SKM-1 (cell line): ENCODE data around the gene TIMM9.
"Not testable (repeated sequence)": the region's sequence is repeated elsewhere in the genome, so short reads cannot be mapped to it uniquely, and the experiment has no call there.

ENCODE experiments used
- DNase-seq: peaks from one replicate; lab custom pipeline; 2025; ENCODE audit not compliant: unreplicated experiment; lab: John Stamatoyannopoulos, UW

The TIMM9 gene

DNA sequence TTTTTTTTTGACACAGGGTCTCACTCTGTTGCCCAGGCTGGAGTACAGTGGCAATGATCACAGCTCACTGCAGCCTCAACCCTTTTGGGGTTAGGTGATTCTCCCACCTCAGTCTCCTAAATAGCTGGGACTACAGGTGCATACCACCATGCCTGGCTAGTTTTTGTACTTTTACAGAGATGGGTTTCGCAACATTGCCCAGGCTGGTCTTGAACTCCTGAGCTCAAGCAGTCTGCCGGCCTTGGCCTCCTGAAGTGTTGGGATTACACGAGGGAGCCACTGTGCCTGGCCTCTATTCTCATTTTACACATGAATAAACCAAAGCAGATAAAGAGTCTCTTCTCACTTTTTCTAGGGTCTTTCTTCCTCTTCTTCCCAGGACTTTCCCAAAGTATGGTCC is 28.4 kb downstream of the TIMM9 start:
- DNase-seq = no peak

DNA sequence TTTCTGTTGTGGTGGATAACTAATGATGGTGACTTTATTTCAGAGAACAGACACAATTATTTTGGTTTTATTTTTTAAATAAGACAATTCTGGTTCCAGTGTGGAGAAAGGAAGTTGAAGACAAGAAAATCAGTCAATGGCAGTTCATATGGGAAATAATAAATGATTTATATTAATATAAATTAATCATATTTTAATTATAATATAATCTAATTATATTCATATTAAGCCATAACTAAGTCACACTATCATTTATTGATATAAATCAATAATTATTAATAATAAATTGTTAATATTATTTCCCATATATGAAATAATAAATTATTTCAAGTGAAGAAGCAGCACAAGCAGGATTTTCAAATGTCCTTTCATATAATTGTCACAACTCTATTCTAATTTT is 28.8 kb downstream of the TIMM9 start:
- no peak for DNase-seq

DNA sequence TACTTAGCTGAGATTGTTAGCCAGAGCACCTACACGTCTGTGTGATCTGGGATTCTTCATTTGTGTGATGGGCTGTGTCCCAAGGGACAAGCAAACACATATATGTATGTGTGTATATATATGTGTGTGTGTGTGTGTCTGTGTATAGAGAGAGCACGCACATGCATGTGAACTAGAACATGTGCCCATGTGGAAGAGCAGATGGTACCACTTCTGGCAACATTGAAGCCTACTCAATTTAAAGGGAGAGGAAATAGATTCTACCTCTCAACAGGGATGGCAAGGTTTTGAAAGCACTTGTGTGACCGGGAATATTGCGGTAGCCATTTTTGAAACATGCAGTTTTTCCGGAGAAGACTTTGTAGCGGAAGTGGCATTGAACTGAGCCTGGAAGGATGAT is 30.2 kb downstream of the TIMM9 start:
- no peak for DNase-seq

DNA sequence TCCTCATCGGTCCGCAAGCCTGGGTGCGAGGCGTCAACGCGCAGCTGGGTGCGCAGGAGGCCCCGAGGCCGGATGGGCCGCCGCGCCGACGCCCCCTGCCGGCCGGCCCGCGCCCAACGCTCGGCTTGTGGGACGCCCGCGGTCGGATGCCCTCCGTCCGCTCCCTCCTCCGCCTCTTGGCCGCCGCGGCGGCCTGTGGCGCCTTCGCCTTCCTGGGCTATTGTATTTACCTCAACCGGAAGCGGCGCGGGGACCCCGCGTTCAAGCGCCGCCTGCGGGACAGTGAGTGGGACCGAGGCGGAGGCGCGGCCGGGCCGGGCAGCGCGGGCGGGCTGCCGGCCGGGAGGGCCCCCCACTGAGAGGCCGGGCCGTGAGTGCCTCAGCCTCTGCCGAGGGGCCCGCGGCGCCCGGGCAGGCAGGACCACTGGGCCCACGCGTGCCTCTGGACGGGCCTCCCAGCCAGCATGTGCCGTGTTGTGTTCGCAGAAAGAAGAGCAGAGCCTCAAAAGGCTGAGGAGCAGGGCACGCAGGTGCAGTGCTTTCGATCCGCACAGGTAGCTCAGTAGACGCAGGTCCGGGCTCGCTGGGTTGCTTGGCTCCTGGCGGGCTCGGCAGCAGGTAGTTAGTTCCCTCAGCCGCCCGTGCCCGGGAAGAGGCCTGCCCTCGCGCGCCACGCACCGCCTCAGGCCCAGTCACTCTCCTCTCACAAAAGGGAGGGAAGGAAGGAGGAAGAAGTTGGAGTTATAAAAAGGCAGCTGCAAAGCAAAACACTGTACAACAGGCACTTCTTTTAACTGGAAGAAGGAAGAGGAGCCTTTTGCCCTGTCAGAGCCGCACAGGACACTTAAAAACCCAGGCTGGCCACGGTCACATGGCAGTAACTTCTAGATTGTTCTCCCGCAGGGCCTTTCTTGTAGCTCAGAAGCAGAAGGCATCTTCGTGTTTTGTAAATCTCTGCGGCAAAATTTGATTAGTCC is 31.2 kb downstream of the TIMM9 start, which contains the start of gene TOMM20L:
TSS of gene TOMM20L (plus strand) at position 119 of the 977 bp plus-strand sequence. CDS start at position 147, 28 bp downstream.
- peak; percentile 30 for DNase-seq

DNA sequence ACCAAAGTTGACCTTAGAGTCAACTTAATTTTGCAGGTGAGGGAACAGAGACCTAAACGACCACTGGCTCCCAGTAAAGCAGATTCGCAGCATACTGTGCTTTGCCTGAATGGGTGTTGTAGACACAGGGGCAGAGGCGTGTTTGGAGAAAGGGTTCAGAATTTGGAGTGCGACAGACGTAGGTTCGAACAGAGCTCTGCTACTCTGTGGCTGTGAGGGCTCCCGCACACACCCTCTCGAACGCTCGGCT is 31.8 kb downstream of the TIMM9 start:
- no peak for DNase-seq

DNA sequence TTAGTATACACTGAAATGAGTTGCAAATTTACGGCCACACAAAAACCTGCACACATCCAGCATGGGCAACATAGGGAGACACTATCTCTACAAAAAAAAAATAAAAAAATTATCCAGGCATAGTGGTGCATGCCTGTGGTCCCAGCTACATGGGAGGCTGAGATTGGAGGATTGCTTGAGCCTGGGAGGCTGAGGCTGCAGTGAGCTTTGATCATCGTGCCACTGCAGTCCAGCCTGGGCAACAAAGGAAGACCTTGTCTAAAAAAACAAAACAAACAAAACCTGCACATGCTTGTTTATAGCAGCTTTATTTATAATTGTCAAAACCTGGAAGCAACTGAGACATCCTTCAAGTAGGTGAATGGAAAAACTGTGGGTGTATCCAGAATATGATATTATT is 36.5 kb downstream of the TIMM9 start:
- DNase-seq = no peak

DNA sequence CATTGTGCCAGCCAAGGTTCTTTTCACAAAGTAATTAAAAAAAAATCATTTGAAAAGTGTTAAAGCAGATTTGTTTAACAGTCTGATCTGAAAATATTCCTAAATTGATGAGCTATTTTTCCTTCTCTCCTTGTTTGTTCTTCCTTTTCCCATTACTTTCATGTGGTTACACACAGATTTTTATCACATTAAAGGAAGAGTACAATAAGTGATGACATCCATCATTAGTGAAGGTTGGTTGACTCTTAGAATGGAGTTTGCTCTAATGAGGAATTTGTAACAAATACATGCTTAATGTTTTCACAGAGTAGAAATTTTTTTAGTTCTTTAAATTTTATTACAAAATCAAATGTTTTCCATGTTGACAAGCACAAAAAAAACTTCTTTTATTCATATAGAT is 50.5 kb downstream of the TIMM9 start:
- DNase-seq = no peak

DNA sequence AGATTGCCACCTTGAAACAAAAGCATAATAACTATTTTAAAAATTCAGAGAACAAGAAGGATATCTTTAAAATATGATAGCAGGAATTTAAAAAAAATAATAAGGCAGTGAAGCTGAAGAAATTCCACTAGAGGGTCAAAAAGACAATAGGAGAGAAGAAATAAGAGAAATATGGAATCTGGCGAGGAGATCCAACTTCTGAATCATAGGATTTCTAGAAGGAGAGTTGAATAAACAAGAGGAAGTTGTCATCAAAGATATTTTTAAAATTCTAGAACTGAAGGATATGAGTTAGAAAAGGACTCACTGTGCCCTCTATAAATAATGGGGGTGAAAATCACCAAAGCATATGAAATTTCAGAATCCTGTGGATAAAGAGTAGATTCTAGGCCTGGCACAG is 58.4 kb downstream of the TIMM9 start:
- DNase-seq = no peak

DNA sequence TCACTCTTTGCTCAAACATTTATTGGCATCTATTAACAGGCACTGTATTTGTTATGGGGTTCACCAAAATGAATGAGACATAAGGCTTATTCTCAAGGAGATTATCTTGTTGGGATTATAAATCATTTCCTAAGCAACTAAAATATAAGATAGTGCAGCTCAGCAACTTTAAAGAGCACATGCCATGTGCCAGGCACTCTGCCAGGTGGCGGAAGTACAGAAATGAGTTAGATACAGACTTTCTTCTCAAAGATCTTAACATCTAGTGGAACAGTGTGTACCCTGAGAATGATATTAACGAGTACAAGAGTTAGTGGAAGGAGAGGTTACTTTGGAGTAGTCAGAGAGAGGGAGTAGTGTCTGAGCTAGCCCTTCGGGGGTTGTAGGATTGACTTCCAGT is 60.0 kb downstream of the TIMM9 start:
- no peak for DNase-seq

DNA sequence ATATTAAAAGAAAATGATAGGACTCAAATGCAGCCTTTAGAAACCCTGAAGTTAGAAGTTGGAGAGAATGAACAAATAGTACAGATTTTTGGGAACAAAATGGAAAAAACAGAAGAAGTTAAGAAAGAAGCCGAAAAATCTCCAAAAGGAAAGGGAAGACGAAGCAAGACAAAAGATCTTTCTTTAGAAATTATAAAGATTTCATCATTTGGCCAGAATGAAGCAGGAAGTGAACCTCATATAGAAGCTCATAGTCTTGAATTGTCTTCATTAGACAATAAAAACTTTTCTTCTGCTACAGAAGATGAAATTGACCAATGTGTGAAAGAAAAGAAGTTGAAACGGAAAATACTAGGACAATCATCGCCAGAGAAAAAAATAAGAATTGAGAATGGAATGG is 63.0 kb downstream of the TIMM9 start:
- DNase-seq = no peak

DNA sequence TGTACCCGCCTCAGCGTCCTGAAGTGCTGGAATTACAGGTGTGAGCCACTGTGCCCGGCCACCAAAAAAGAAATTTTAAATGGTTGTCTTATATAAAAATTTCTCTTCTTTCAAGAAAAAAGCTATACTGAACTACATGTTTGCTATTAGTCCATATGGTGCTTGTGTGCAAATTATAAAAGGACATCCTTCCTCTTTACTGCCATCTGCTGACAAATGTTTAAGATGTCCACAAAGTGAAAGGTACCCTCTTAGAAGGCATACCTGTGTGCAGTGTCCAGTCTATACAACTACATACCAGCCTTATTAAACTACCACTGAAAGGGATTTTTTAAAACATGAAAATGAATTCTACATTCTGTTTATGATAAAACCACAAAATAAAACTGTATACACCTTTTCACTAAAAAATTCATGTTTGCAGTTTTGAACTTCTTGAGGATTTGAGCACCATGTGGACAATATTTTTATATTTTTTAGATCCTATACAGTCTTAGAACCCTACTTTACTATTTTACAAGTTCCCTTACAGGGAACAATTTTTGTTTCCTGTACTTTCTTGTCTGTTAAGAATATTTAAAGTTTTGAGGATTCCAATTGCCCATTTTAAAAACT is 64.4 kb downstream of the TIMM9 start:
- no peak for DNase-seq

DNA sequence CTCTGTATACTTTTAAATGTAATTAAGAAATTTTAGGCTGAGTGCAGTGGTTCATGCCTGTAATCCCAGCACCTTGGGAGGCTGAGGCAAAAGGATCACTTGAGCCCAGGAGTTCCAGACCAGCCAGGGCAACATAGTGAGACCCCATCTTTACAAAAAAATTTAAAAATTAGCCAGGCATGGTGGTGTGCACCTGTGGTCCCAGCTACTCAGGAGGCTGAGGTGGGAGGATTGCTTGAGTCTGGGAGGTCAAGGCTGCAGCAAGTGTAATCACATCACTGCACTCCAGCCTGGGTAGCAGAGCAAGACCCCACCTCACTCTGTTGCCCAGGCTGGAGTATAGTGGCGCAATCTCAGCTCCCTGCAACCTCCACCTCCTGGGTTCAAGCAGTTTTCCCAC is 65.1 kb downstream of the TIMM9 start:
- DNase-seq = not testable (repeated sequence)
